ENCODE data around the gene PCYT2. TPM values are rescaled to one million over a fixed set of nuclear protein-coding genes. Genes with fewer than 3 reads are reported as not detected.

The PCYT2 gene
- total RNA-seq, 1 donor from 2014 or later = 6.8 TPM

- H3K4me1 ChIP-seq = peaks cover 16% of the 10 kb centered on the region
- Mint-ChIP-seq H3K9me3 (no peaks in the 10 kb centered on the region), H3K36me3 (peaks cover 11% of the 10 kb centered on the region), H3K4me3 (peak overlapping the region; percentile 21), H3K4me1 (peaks cover 27% of the 10 kb centered on the region), H3K27me3 (ENCODE audit: insufficient read depth, low read depth) (no peaks in the 10 kb centered on the region), H3K27ac (no peak overlapping the region)
- no peak overlapping the region for H2AFZ ChIP-seq (replicated peaks)
- H3F3A ChIP-seq (ENCODE audit: low read depth) = peaks cover 49% of the 10 kb centered on the region
- no peak overlapping the region for H3K4me2 ChIP-seq
- no peak for DNase-seq (ENCODE audit: low spot score)
- peaks cover 17% of the 10 kb centered on the region for H3K27me3 ChIP-seq
- H3K9me3 ChIP-seq (ENCODE audit: low read depth) = no peaks in the 10 kb centered on the region
- H3K9ac ChIP-seq = no peak overlapping the region
- H3K27ac ChIP-seq = no peak overlapping the region
- H4K20me1 ChIP-seq (ENCODE audit: low read depth) = peaks cover 48% of the 10 kb centered on the region
- no peak overlapping the region for H3K4me3 ChIP-seq
- TF ChIP-seq EZH2 (IDR thresholded peaks at IDR 0.05) (no peak), CTCF (IDR thresholded peaks at IDR 0.05) (no peak), EZH2phosphoT487 (IDR thresholded peaks at IDR 0.05) (no peak)
- H3K79me2 ChIP-seq (ENCODE audit: low read depth) = peaks cover 15% of the 10 kb centered on the region
- no peaks in the 10 kb centered on the region for H3K36me3 ChIP-seq
These were observed 3.1 kb upstream of the PCYT2 start for GRCh38 chr17:81914103-81914850.

- H3K79me2 ChIP-seq (ENCODE audit: low read depth) = peaks cover 15% of the 10 kb centered on the region
- DNase-seq (ENCODE audit: low spot score) = no peak
- Mint-ChIP-seq H3K4me3 (peak overlapping the region; percentile 57), H3K36me3 (peaks cover 11% of the 10 kb centered on the region), H3K9me3 (no peaks in the 10 kb centered on the region), H3K27ac (no peak overlapping the region), H3K4me1 (peaks cover 22% of the 10 kb centered on the region), H3K27me3 (ENCODE audit: insufficient read depth, low read depth) (peaks cover under 1% of the 10 kb centered on the region)
- peaks cover 42% of the 10 kb centered on the region for H3F3A ChIP-seq (ENCODE audit: low read depth)
- H3K27ac ChIP-seq = no peak overlapping the region
- H3K4me3 ChIP-seq = no peak overlapping the region
- no peaks in the 10 kb centered on the region for H3K9me3 ChIP-seq (ENCODE audit: low read depth)
- no peaks in the 10 kb centered on the region for H3K36me3 ChIP-seq
- peaks cover 17% of the 10 kb centered on the region for H3K27me3 ChIP-seq
- no peak overlapping the region for H2AFZ ChIP-seq (replicated peaks)
- H3K4me1 ChIP-seq = peaks cover 16% of the 10 kb centered on the region
- TF ChIP-seq EZH2phosphoT487 (IDR thresholded peaks at IDR 0.05) (no peak), EZH2 (IDR thresholded peaks at IDR 0.05) (no peak), CTCF (IDR thresholded peaks at IDR 0.05) (no peak)
- no peak overlapping the region for H3K9ac ChIP-seq
- no peak overlapping the region for H3K4me2 ChIP-seq
- peaks cover 50% of the 10 kb centered on the region for H4K20me1 ChIP-seq (ENCODE audit: low read depth)
These were observed 2.3 kb upstream of the PCYT2 start for GRCh38 chr17:81913394-81914102.

GRCh38 chr17:81912441-81913309 is 1.5 kb upstream of the PCYT2 start:
- Histone ChIP-seq H2AFZ (replicated peaks) (no peak overlapping the region), H3K4me2 (no peak overlapping the region), H3K79me2 (ENCODE audit: low read depth) (peaks cover 15% of the 10 kb centered on the region), H3K27me3 (peaks cover 17% of the 10 kb centered on the region), H3K36me3 (no peaks in the 10 kb centered on the region), H3K4me3 (no peak overlapping the region), H3K4me1 (peaks cover 14% of the 10 kb centered on the region), H3K9ac (no peak overlapping the region), H3F3A (ENCODE audit: low read depth) (peaks cover 36% of the 10 kb centered on the region), H3K9me3 (ENCODE audit: low read depth) (no peaks in the 10 kb centered on the region), H3K27ac (no peak overlapping the region), H4K20me1 (ENCODE audit: low read depth) (peaks cover 50% of the 10 kb centered on the region)
- peak overlapping the region; percentile 66 for H3K4me3 Mint-ChIP-seq
- peaks cover 17% of the 10 kb centered on the region for H3K4me1 Mint-ChIP-seq
- peaks cover 11% of the 10 kb centered on the region for H3K36me3 Mint-ChIP-seq
- H3K27ac Mint-ChIP-seq = no peak overlapping the region
- H3K27me3 Mint-ChIP-seq (ENCODE audit: insufficient read depth, low read depth) = peaks cover 3% of the 10 kb centered on the region
- TF ChIP-seq EZH2phosphoT487 (IDR thresholded peaks at IDR 0.05) (no peak), EZH2 (IDR thresholded peaks at IDR 0.05) (no peak), CTCF (IDR thresholded peaks at IDR 0.05) (no peak)
- H3K9me3 Mint-ChIP-seq = no peaks in the 10 kb centered on the region
- DNase-seq (ENCODE audit: low spot score) = no peak

Measured in neural progenitor cell (in vitro differentiated cells).